HepG2 (cell line): ENCODE measurements around the gene PLCD4. TPM values are rescaled to one million over a fixed set of nuclear protein-coding genes. Genes with fewer than 3 reads are reported as not detected.

ENCODE experiments used
- E2F2 ChIP-seq: sonication (generic); formaldehyde crosslinking; IDR thresholded peaks from 2 replicates; pipeline ENCODE4 v1.4.0; 2020; ENCODE audit warnings: missing genetic modification reagents, borderline replicate concordance
- ELF3 ChIP-seq: IDR thresholded peaks from 2 replicates; pipeline ENCODE4 v1.6.1; 2016; ENCODE audit warnings: missing genetic modification reagents, missing compliant biosample characterization
- GMEB1 ChIP-seq: sonication (generic); formaldehyde crosslinking; IDR thresholded peaks from 2 replicates; pipeline ENCODE4 v1.5.1; 2020; ENCODE audit warnings: missing genetic modification reagents, mild to moderate bottlenecking, borderline replicate concordance
- HIVEP1 ChIP-seq: sonication (generic); formaldehyde crosslinking; IDR thresholded peaks from 2 replicates; pipeline ENCODE4 v1.4.0; 2020; ENCODE audit warnings: mild to moderate bottlenecking, missing genetic modification reagents
- HNF4G ChIP-seq, 2 experiments: sonication (generic) in 1 of 2; formaldehyde crosslinking in 1 of 2; IDR thresholded peaks; 2 replicates each; pipeline versions ENCODE4 v1.4.0 to v1.6.1; 2011 to 2020; ENCODE audit warnings: borderline replicate concordance in 2 of 2, low read depth in 2 of 2, mild to moderate bottlenecking in 2 of 2, low read length in 1 of 2, missing genetic modification reagents in 1 of 2, moderate library complexity in 1 of 2
- HNRNPH1 ChIP-seq: fragments of 200-400 bp; formaldehyde crosslinking; optimal IDR thresholded peaks from 2 replicates; pipeline ENCODE3; 2017; ENCODE audit warnings: mild to moderate bottlenecking, low read depth, low read length
- JUND ChIP-seq: sonication (generic); formaldehyde crosslinking; IDR thresholded peaks from 2 replicates; pipeline ENCODE4 v1.8.0; 2022; ENCODE audit warnings: mild to moderate bottlenecking, missing genetic modification reagents
- KDM1A ChIP-seq: IDR thresholded peaks from 2 replicates; pipeline ENCODE4 v1.6.1; 2016; ENCODE audit warnings: missing compliant biosample characterization
- MTA3 ChIP-seq: sonication (generic); formaldehyde crosslinking; IDR thresholded peaks from 2 replicates; pipeline ENCODE4 v1.4.0; 2020; ENCODE audit warnings: missing genetic modification reagents
- MTERF4 ChIP-seq: sonication (generic); formaldehyde crosslinking; IDR thresholded peaks from 2 replicates; pipeline ENCODE4 v1.8.0; 2023; ENCODE audit warnings: mild to moderate bottlenecking, missing genetic modification reagents
- PAX8 ChIP-seq: sonication (generic); formaldehyde crosslinking; IDR thresholded peaks from 2 replicates; pipeline ENCODE4 v1.8.0; 2022; ENCODE audit warnings: mild to moderate bottlenecking, missing genetic modification reagents, borderline replicate concordance
- POLR2G ChIP-seq: fragments of 200-400 bp; formaldehyde crosslinking; IDR thresholded peaks from 2 replicates; pipeline ENCODE4 v1.6.1; 2018; ENCODE audit warnings: mild to moderate bottlenecking, low read depth, low read length, moderate library complexity
- RBFOX2 ChIP-seq: fragments of 200-400 bp; formaldehyde crosslinking; IDR thresholded peaks from 2 replicates; pipeline ENCODE4 v1.6.1; 2017; ENCODE audit warnings: low read depth, mild to moderate bottlenecking, low read length
- SKI ChIP-seq: fragments of 450-650 bp; IDR thresholded peaks from one replicate; pipeline ENCODE4 v1.6.1; 2018; ENCODE audit warnings: mild to moderate bottlenecking; ENCODE audit not compliant: partially characterized antibody
- SNAPC2 ChIP-seq: sonication (generic); formaldehyde crosslinking; IDR thresholded peaks from 2 replicates; pipeline ENCODE4 v1.8.1; 2022; ENCODE audit warnings: mild to moderate bottlenecking, missing genetic modification reagents
- TEAD3 ChIP-seq: optimal IDR thresholded peaks from 2 replicates; pipeline ENCODE3; 2016; ENCODE audit warnings: borderline replicate concordance
- XRCC5 ChIP-seq: fragments of 200-400 bp; formaldehyde crosslinking; optimal IDR thresholded peaks from 2 replicates; pipeline ENCODE3; 2017; ENCODE audit warnings: mild to moderate bottlenecking, low read length
- ZMAT5 ChIP-seq: sonication (generic); formaldehyde crosslinking; IDR thresholded peaks from 2 replicates; pipeline ENCODE4 v1.5.0; 2020; ENCODE audit warnings: mild to moderate bottlenecking, low read depth, missing genetic modification reagents, borderline replicate concordance
- ZNF121 ChIP-seq: sonication (generic); formaldehyde crosslinking; IDR thresholded peaks from 2 replicates; pipeline ENCODE4 v1.5.0; 2020; ENCODE audit warnings: mild to moderate bottlenecking, missing genetic modification reagents
- ZNF503 ChIP-seq: sonication (generic); formaldehyde crosslinking; IDR thresholded peaks from 2 replicates; pipeline ENCODE4 v1.4.0; 2020; ENCODE audit warnings: missing genetic modification reagents
- ZNF614 ChIP-seq: IDR thresholded peaks from 2 replicates; pipeline ENCODE4 v1.6.1; 2018; ENCODE audit warnings: missing biosample characterization, missing genetic modification reagents, inconsistent platforms, borderline replicate concordance
- ZNF629 ChIP-seq: sonication (generic); formaldehyde crosslinking; conservative IDR thresholded peaks from 2 replicates; pipeline ENCODE4 v1.5.0; 2020; ENCODE audit warnings: missing genetic modification reagents
- ZNF83 ChIP-seq: sonication (generic); formaldehyde crosslinking; IDR thresholded peaks from 2 replicates; pipeline ENCODE4 v1.4.0; 2020; ENCODE audit warnings: missing genetic modification reagents, mild to moderate bottlenecking, borderline replicate concordance
- polyA plus RNA-seq, 8 experiments: library from polyadenylated mRNA; depleted of rRNA in 3 of 8; stranded (reverse) in 7 of 8; unstranded in 1 of 8; fragments of >200 nt; fragmentation: Illumina TruSeq in 4 of 8; extraction: Trizol in 4 of 8; gene quantifications; 2 replicates each; pipeline versions ENCODE4 v1.2.1 to v1.2.3, GENCODE V29; 2011 to 2016; ENCODE audit warnings: low read depth in 4 of 8, missing spikeins in 1 of 8, mixed read lengths in 1 of 8; ENCODE audit not compliant: insufficient read depth in 1 of 8
- total RNA-seq, 5 experiments: library from RNA; depleted of rRNA; stranded (reverse); fragments of >200 nt; fragmentation: Illumina TruSeq; extraction: Trizol; gene quantifications; 2 replicates each; pipeline ENCODE4 v1.2.3, GENCODE V29; 2016; ENCODE audit warnings: low read depth in 1 of 5

PLCD4 gene
- total and polyA plus RNA-seq, 2 of the 13 experiments (the other 11 are each of a cell fraction or from before 2014, with no cell fraction given), result 0.26 TPM; not detected in 1

- TF ChIP-seq MTERF4 (CRISPR knock-in tag), result peak; percentile 75
- no peak for TF ChIP-seq SKI
- peak; percentile 57 for TF ChIP-seq TEAD3 (CRISPR knock-in tag)
- no peak for TF ChIP-seq HNRNPH1
- no peak for TF ChIP-seq JUND (CRISPR knock-in tag)
- TF ChIP-seq ZNF83, result peak; percentile 67; the same call in 1 of the 2 replicates
- no peak for TF ChIP-seq HNF4G (IDR thresholded peaks at IDR 0.05; ENCODE audit: borderline replicate concordance, low read depth, low read length)
- TF ChIP-seq HNF4G (CRISPR knock-in tag; IDR thresholded peaks at IDR 0.05; ENCODE audit: borderline replicate concordance, low read depth), result no peak
- peak; percentile 84; the same call in 1 of the 2 replicates for TF ChIP-seq GMEB1 (CRISPR knock-in tag)
- peak; percentile 73 for TF ChIP-seq XRCC5
- TF ChIP-seq SNAPC2 (CRISPR knock-in tag), result peak; percentile 77
- TF ChIP-seq ZNF614 (CRISPR knock-in tag), result peak; percentile 11; the same call in 1 of the 2 replicates
- TF ChIP-seq ZMAT5 (CRISPR knock-in tag), result no peak
- no peak; the same call in 1 of the 2 replicates for TF ChIP-seq MTA3
- TF ChIP-seq KDM1A (CRISPR knock-in tag), result 0 out of 2 replicates have a peak, but pooled peaks have one; percentile 53
- TF ChIP-seq E2F2 (CRISPR knock-in tag), result no peak
- TF ChIP-seq RBFOX2, result peak; percentile 71
- 0 out of 2 replicates have a peak, but pooled peaks have one; percentile 7 for TF ChIP-seq ZNF121 (CRISPR knock-in tag)
- peak; percentile 94 for TF ChIP-seq ELF3
- peak; percentile 98 for TF ChIP-seq POLR2G
- peak; percentile 62; the same call in 1 of the 2 replicates for TF ChIP-seq HIVEP1 (CRISPR knock-in tag)
- no peak for TF ChIP-seq ZNF629 (CRISPR knock-in tag)
- TF ChIP-seq PAX8 (CRISPR knock-in tag), result peak; percentile 94; the same call in 1 of the 2 replicates
- no peak for TF ChIP-seq ZNF503
These were observed 64.2 kb downstream of the PLCD4 start, which contains the start of the genes RNF25 and STK36 (continued) for GRCh38 chr2:218671654-218672566.
